Kidney epithelial cell (primary cell): ENCODE data around the gene KIAA1671. TPM values are rescaled to one million over a fixed set of nuclear protein-coding genes. Genes with fewer than 3 reads are reported as not detected.

ENCODE experiments used
- DNase-seq: peaks from one replicate; pipeline ENCODE4 v3.0.0-alpha.2; 2010; ENCODE audit warnings: low read depth
- H3K27me3 ChIP-seq: 2 replicates; pipeline ENCODE4 v1.6.0; 2011; ENCODE audit warnings: low read length; ENCODE audit not compliant: control insufficient read depth, insufficient read depth
- H3K36me3 ChIP-seq: 2 replicates; pipeline ENCODE4 v1.5.1; 2011; ENCODE audit warnings: low read length; ENCODE audit not compliant: control insufficient read depth, insufficient read depth
- H3K4me3 ChIP-seq: 2 replicates; pipeline ENCODE4 v1.5.1; 2011; ENCODE audit warnings: low read depth, mild to moderate bottlenecking, control low read depth, low read length
- total RNA-seq: library from RNA; depleted of rRNA; stranded (reverse); fragments of >200 nt; gene quantifications from 2 replicates; pipeline ENCODE4 v1.2.3, GENCODE V29; 2015
- TF ChIP-seq, protein P1 (sequence below): IDR thresholded peaks from 2 replicates; pipeline ENCODE4 v1.5.1; 2011; ENCODE audit warnings: mild to moderate bottlenecking, moderate library complexity, low read length, control low read depth, inconsistent platforms; ENCODE audit not compliant: insufficient read depth, poor library complexity, severe bottlenecking

The KIAA1671 gene
- total RNA-seq, 1 donor from 2014 or later = 32.3 TPM

- Histone ChIP-seq H3K4me3 (no peak overlapping the region), H3K27me3 (no peaks in the 10 kb centered on the region), H3K36me3 (no peaks in the 10 kb centered on the region)
- TF ChIP-seq, protein P1, sequence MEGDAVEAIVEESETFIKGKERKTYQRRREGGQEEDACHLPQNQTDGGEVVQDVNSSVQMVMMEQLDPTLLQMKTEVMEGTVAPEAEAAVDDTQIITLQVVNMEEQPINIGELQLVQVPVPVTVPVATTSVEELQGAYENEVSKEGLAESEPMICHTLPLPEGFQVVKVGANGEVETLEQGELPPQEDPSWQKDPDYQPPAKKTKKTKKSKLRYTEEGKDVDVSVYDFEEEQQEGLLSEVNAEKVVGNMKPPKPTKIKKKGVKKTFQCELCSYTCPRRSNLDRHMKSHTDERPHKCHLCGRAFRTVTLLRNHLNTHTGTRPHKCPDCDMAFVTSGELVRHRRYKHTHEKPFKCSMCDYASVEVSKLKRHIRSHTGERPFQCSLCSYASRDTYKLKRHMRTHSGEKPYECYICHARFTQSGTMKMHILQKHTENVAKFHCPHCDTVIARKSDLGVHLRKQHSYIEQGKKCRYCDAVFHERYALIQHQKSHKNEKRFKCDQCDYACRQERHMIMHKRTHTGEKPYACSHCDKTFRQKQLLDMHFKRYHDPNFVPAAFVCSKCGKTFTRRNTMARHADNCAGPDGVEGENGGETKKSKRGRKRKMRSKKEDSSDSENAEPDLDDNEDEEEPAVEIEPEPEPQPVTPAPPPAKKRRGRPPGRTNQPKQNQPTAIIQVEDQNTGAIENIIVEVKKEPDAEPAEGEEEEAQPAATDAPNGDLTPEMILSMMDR = peak; percentile 58
- no peak for DNase-seq
Observed at GRCh38 chr22:25027959-25028840, 75.7 kb downstream of the KIAA1671 start.

- Histone ChIP-seq H3K36me3 (no peaks in the 10 kb centered on the region), H3K4me3 (no peak overlapping the region), H3K27me3 (no peaks in the 10 kb centered on the region)
- TF ChIP-seq, protein P1 = no peak
- no peak for DNase-seq
Observed at GRCh38 chr22:25028841-25029141, 76.3 kb downstream of the KIAA1671 start.

- Histone ChIP-seq H3K27me3 (no peaks in the 10 kb centered on the region), H3K36me3 (no peaks in the 10 kb centered on the region), H3K4me3 (no peak overlapping the region)
- TF ChIP-seq, protein P1 = no peak
- DNase-seq = no peak
Observed at GRCh38 chr22:25029181-25029580, 76.7 kb downstream of the KIAA1671 start.

DNA sequence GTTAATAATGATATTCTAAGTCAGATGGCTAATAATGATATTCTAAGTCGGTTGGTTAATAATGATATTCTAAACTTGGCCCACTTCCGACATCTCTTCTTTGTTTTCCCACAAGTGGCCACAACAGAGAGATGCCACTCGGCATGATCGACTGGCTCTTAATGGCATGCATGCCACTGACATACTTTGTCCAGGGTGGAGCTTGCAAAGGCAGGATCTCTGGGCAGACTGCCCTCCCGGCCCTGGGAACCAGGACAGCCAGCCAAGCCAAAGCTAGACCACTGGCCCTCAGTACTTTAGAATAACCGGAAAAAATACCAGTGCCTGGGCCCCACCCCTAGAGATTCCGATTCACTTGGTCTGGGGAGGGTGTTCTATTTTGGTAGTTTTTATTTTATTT lies 78.1 kb downstream of the KIAA1671 start:
- TF ChIP-seq, protein P1 = no peak
- DNase-seq = no peak
- no peaks in the 10 kb centered on the region for H3K27me3 ChIP-seq
- H3K36me3 ChIP-seq = no peaks in the 10 kb centered on the region
- H3K4me3 ChIP-seq = no peak overlapping the region

DNA sequence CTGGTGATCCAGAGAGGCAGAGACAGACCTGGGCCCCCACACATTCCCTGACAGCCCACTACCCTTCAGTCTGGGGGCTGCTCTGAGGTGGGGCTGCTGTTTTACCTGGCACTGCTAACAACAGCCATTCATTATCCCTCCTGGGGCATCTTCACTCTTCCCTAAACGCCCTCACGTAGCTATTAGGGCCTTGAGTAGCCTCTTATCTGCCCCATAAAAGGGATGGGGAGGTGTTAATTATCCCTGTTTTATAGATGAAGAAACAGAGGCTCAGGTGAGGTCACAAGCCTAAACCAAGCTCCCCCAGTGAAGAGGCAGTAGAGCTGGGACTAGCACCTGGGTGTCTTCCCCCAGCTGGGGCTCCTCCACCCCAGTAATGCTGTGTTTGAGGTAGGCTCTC lies 79.5 kb downstream of the KIAA1671 start:
- no peak for DNase-seq
- Histone ChIP-seq H3K27me3 (no peaks in the 10 kb centered on the region), H3K4me3 (no peak overlapping the region), H3K36me3 (no peaks in the 10 kb centered on the region)
- TF ChIP-seq, protein P1 = no peak

GRCh38 chr22:25035715-25036114 lies 83.2 kb downstream of the KIAA1671 start:
- no peak for DNase-seq
- no peaks in the 10 kb centered on the region for H3K27me3 ChIP-seq
- H3K4me3 ChIP-seq = no peak overlapping the region
- H3K36me3 ChIP-seq = no peaks in the 10 kb centered on the region
- TF ChIP-seq, protein P1 = no peak
